Liver (tissue), 3 donors: ENCODE results near the gene SPTBN1.

Experiments
- FOXA1 ChIP-seq: IDR thresholded peaks from 2 replicates; pipeline ENCODE4 v1.6.1; 2016; ENCODE audit warnings: antibody characterized with exemption
- FOXA2 ChIP-seq: IDR thresholded peaks from 2 replicates; pipeline ENCODE4 v1.6.1; 2016; ENCODE audit warnings: antibody characterized with exemption
- SP1 ChIP-seq: IDR thresholded peaks from 2 replicates; pipeline ENCODE4 v1.6.1; 2018; ENCODE audit warnings: antibody characterized with exemption, mild to moderate bottlenecking
- YY1 ChIP-seq: IDR thresholded peaks from 2 replicates; pipeline ENCODE4 v1.6.1; 2016; ENCODE audit warnings: antibody characterized with exemption, mild to moderate bottlenecking
- TF ChIP-seq, protein P1 (sequence below): fragments of 150-350 bp; IDR thresholded peaks from 2 replicates; pipeline ENCODE4 v1.5.1; 2017; ENCODE audit warnings: improper control_type of control experiment, low read depth, low read length; ENCODE audit not compliant: missing input control
- donor health status: healthy.
- donor health status: healthy.

- TF ChIP-seq, protein P1, sequence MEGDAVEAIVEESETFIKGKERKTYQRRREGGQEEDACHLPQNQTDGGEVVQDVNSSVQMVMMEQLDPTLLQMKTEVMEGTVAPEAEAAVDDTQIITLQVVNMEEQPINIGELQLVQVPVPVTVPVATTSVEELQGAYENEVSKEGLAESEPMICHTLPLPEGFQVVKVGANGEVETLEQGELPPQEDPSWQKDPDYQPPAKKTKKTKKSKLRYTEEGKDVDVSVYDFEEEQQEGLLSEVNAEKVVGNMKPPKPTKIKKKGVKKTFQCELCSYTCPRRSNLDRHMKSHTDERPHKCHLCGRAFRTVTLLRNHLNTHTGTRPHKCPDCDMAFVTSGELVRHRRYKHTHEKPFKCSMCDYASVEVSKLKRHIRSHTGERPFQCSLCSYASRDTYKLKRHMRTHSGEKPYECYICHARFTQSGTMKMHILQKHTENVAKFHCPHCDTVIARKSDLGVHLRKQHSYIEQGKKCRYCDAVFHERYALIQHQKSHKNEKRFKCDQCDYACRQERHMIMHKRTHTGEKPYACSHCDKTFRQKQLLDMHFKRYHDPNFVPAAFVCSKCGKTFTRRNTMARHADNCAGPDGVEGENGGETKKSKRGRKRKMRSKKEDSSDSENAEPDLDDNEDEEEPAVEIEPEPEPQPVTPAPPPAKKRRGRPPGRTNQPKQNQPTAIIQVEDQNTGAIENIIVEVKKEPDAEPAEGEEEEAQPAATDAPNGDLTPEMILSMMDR: no peak
- TF ChIP-seq SP1 (no peak), YY1 (no peak), FOXA2 (no peak), FOXA1 (no peak)
Measured at GRCh38 chr2:54677476-54678265, 221.5 kb downstream of the SPTBN1 start.
